Measurements from ENCODE around the gene GGCX. TPM values are rescaled to one million over a fixed set of nuclear protein-coding genes. Genes with fewer than 3 reads are reported as not detected.

Gene GGCX
- total RNA-seq, 3 donors from 2014 or later (not counting 1 experiment from before 2014, with no cell fraction given), result 21.3 to 21.7 (median 21.4) TPM

DNA sequence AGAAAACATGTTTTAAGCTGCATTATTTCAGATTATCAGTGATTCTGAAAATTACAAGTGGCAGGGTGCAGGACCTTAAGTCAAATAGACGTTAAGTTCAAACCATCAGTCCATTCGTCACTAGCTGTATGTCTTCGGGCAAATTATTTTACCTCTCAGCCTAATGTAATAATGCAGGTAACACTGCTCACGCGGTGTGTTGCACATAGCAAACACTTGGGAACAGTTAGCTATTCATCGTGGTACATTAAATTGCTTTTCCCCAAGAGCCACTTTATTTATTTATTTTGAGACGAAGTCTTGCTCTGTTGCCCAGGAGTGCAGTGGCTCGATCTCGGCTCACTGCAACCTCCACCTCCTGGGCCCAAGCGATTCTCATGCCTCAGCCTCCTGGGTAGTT lies 12.2 kb downstream of the GGCX start:
- TF ChIP-seq, protein P1, sequence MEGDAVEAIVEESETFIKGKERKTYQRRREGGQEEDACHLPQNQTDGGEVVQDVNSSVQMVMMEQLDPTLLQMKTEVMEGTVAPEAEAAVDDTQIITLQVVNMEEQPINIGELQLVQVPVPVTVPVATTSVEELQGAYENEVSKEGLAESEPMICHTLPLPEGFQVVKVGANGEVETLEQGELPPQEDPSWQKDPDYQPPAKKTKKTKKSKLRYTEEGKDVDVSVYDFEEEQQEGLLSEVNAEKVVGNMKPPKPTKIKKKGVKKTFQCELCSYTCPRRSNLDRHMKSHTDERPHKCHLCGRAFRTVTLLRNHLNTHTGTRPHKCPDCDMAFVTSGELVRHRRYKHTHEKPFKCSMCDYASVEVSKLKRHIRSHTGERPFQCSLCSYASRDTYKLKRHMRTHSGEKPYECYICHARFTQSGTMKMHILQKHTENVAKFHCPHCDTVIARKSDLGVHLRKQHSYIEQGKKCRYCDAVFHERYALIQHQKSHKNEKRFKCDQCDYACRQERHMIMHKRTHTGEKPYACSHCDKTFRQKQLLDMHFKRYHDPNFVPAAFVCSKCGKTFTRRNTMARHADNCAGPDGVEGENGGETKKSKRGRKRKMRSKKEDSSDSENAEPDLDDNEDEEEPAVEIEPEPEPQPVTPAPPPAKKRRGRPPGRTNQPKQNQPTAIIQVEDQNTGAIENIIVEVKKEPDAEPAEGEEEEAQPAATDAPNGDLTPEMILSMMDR (IDR thresholded peaks at IDR 0.05), result no peak
- Histone ChIP-seq H3K9me3 (ENCODE audit: control insufficient read depth, insufficient read depth, low read length) (no peaks in the 10 kb centered on the region), H3K27ac (ENCODE audit: low read length) (no peak overlapping the region), H3K27me3 (ENCODE audit: control insufficient read depth, insufficient read depth, low read length) (no peaks in the 10 kb centered on the region), H3K36me3 (ENCODE audit: control insufficient read depth, insufficient read depth, low read length) (peaks cover 52% of the 10 kb centered on the region), H3K4me3 (ENCODE audit: low read length) (no peak overlapping the region), H3K4me1 (ENCODE audit: control insufficient read depth, insufficient read depth, low read length) (no peaks in the 10 kb centered on the region)
- Mint-ChIP-seq H3K27ac (no peak overlapping the region), H3K4me3 (no peak overlapping the region), H3K36me3 (peaks cover 5% of the 10 kb centered on the region), H3K9me3 (no peaks in the 10 kb centered on the region), H3K27me3 (ENCODE audit: low read depth in 2 of 2) (no peaks in the 10 kb centered on the region), H3K4me1 (peaks cover 4 to 6% of the 10 kb centered on the region in 2 donors)
- DNase-seq, result no peak
- intact Hi-C loops (cut with micrococcal nuclease), result no loop called here
- ATAC-seq, result no peak
- 97% methylated on average over 10 of the region's 10 CpGs for WGBS (ENCODE audit: insufficient coverage)

DNA sequence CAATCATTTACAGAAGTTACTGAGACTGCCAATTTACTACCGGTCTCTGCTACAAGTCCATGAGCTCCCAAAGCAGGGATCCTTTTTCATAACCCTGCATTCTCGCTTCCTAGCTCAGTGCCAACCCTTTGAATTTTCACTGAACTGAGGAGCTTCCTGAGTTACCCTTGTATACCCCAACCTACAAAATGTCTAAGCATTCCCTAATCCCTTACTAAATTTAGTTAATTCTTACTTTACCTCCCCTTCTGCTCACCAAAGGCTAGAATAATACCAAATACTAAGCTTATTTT lies 12.7 kb downstream of the GGCX start:
- no peak overlapping the region for H3K27ac ChIP-seq (ENCODE audit: low read length)
- Mint-ChIP-seq H3K9me3 (no peaks in the 10 kb centered on the region), H3K27ac (peak overlapping the region in 1 of 2 donors; percentile 32), H3K27me3 (ENCODE audit: low read depth in 2 of 2) (no peaks in the 10 kb centered on the region), H3K4me1 (peaks cover 5 to 6% of the 10 kb centered on the region in 2 donors), H3K4me3 (no peak overlapping the region), H3K36me3 (peaks cover 8% of the 10 kb centered on the region)
- H3K4me3 ChIP-seq (ENCODE audit: low read length), result no peak overlapping the region
- ATAC-seq (no peak), DNase-seq (no peak)
- TF ChIP-seq, protein P1 (IDR thresholded peaks at IDR 0.05), result no peak
- intact Hi-C loops (cut with micrococcal nuclease), result no loop called here
- H3K27me3 ChIP-seq (ENCODE audit: control insufficient read depth, insufficient read depth, low read length), result no peaks in the 10 kb centered on the region
- no peaks in the 10 kb centered on the region for H3K9me3 ChIP-seq (ENCODE audit: control insufficient read depth, insufficient read depth, low read length)
- 91% methylated on average over 2 of the region's 2 CpGs for WGBS (ENCODE audit: insufficient coverage)
- peaks cover 53% of the 10 kb centered on the region for H3K36me3 ChIP-seq (ENCODE audit: control insufficient read depth, insufficient read depth, low read length)
- H3K4me1 ChIP-seq (ENCODE audit: control insufficient read depth, insufficient read depth, low read length), result no peaks in the 10 kb centered on the region

DNA sequence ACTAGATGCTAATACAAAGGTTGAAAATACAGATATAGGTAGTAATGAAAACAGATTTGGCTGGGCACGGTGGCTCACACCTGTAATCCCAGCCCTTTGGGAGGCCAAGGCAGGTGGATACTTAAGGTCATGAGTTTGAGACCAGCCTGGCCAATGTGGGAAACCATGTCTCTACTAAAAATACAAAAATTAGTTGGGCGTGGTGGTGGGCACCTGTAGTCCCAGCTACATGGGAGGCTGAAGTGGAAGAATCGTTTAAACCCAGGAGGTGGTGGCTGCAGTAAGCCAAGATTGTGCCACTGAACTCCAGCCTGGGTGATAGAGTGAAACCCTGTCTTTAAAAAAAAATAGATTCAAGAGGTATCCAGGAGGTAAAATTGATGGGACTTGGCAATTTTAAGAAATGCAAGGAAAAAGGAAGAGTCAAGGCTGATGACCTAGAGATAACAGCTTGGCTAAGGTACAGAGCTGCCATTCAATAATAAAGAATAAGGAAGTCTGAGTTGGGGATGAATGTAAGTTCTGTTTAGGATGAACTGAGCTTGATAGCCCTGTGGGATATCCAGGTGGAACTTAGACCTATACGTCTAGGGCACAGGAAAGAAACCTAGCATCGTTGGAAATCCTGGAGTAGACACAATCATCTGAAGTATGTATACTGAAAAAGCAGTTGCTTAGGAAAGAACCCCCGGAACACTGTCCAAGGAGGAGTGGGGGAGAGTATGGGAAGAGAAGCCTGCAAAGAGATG lies 13.3 kb downstream of the GGCX start:
- H3K36me3 Mint-ChIP-seq, result peaks cover 13% of the 10 kb centered on the region
- TF ChIP-seq, protein P1 (IDR thresholded peaks at IDR 0.05), result no peak
- H3K4me3 Mint-ChIP-seq, result no peak overlapping the region
- 85% methylated on average over 6 of the region's 6 CpGs for WGBS (ENCODE audit: insufficient coverage)
- H3K4me1 Mint-ChIP-seq, result peaks cover 5 to 7% of the 10 kb centered on the region in 2 donors
- H3K27me3 ChIP-seq (ENCODE audit: control insufficient read depth, insufficient read depth, low read length), result no peaks in the 10 kb centered on the region
- ATAC-seq (no peak), DNase-seq (no peak)
- peak overlapping the region in 1 of 2 donors; percentile 32 for H3K27ac Mint-ChIP-seq
- no peaks in the 10 kb centered on the region for H3K4me1 ChIP-seq (ENCODE audit: control insufficient read depth, insufficient read depth, low read length)
- no peaks in the 10 kb centered on the region for H3K27me3 Mint-ChIP-seq (ENCODE audit: low read depth in 2 of 2)
- no peak overlapping the region for H3K27ac ChIP-seq (ENCODE audit: low read length)
- H3K9me3 Mint-ChIP-seq, result no peaks in the 10 kb centered on the region
- H3K4me3 ChIP-seq (ENCODE audit: low read length), result no peak overlapping the region
- intact Hi-C loops (cut with micrococcal nuclease), result no loop called here
- H3K9me3 ChIP-seq (ENCODE audit: control insufficient read depth, insufficient read depth, low read length), result no peaks in the 10 kb centered on the region
- peaks cover 52% of the 10 kb centered on the region for H3K36me3 ChIP-seq (ENCODE audit: control insufficient read depth, insufficient read depth, low read length)

All from natural killer cell (primary cell).